NCI-H2227 (cell line): ENCODE results near the gene ADGB.
A peak's percentile ranks its signal among the peaks of the same experiment; 100 is the strongest.
"Not testable (repeated sequence)": the region's sequence is repeated elsewhere in the genome, so short reads cannot be mapped to it uniquely, and the experiment has no call there.

Source experiments
- DNase-seq: peaks from one replicate; lab custom pipeline; 2025; ENCODE audit not compliant: unreplicated experiment; lab: John Stamatoyannopoulos, UW

The ADGB gene

GRCh38 chr6:146753306-146753705 lies 154.5 kb downstream of the ADGB start:
- DNase-seq = no peak

- no peak for DNase-seq
Observed at GRCh38 chr6:146767632-146768031, 168.9 kb downstream of the ADGB start.

GRCh38 chr6:146768722-146769121 lies 169.9 kb downstream of the ADGB start:
- no peak for DNase-seq

GRCh38 chr6:146770275-146770964 lies 171.6 kb downstream of the ADGB start:
- no peak for DNase-seq

- no peak for DNase-seq
Observed at GRCh38 chr6:146770965-146771735, 172.4 kb downstream of the ADGB start.

GRCh38 chr6:146775220-146775619 lies 176.4 kb downstream of the ADGB start:
- no peak for DNase-seq

GRCh38 chr6:146781836-146782235 lies 183.1 kb downstream of the ADGB start:
- DNase-seq = no peak

- DNase-seq = peak; percentile 26
Observed at GRCh38 chr6:146785001-146785585, 186.3 kb downstream of the ADGB start.

GRCh38 chr6:146787876-146788508 lies 189.2 kb downstream of the ADGB start:
- DNase-seq = no peak

GRCh38 chr6:146790561-146791091 lies 191.9 kb downstream of the ADGB start:
- no peak for DNase-seq

GRCh38 chr6:146791930-146792329 lies 193.2 kb downstream of the ADGB start:
- DNase-seq = no peak

GRCh38 chr6:146793218-146793617 lies 194.4 kb downstream of the ADGB start:
- not testable (repeated sequence) for DNase-seq

GRCh38 chr6:146795479-146796133 lies 196.8 kb downstream of the ADGB start:
- DNase-seq = no peak

GRCh38 chr6:146803167-146803566 lies 204.4 kb downstream of the ADGB start:
- DNase-seq = not testable (repeated sequence)

- DNase-seq = peak; percentile 47
Observed at GRCh38 chr6:146803601-146804000, 204.8 kb downstream of the ADGB start.

GRCh38 chr6:146805546-146806325 lies 207.0 kb downstream of the ADGB start:
- no peak for DNase-seq

GRCh38 chr6:146809014-146809413 lies 210.2 kb downstream of the ADGB start:
- not testable (repeated sequence) for DNase-seq

- DNase-seq = not testable (repeated sequence)
Observed at GRCh38 chr6:146812811-146813321, 214.1 kb downstream of the ADGB start.

GRCh38 chr6:146813554-146813953 lies 214.8 kb downstream of the ADGB start:
- DNase-seq = no peak
